Measurements from ENCODE around the gene RAB14.

GRCh38 chr9:121157939-121158338, 43.7 kb downstream of the RAB14 start:
- TF ChIP-seq CTCF (conservative IDR thresholded peaks at IDR 0.05; ENCODE audit: low read depth in 2 of 2) (no peak), EZH2phosphoT487 (IDR thresholded peaks at IDR 0.05; ENCODE audit: unreplicated experiment) (no peak), EZH2 (IDR thresholded peaks at IDR 0.05; ENCODE audit: low read depth, unreplicated experiment) (no peak), POLR2AphosphoS5 (IDR thresholded peaks at IDR 0.05; ENCODE audit: low read depth) (no peak), REST (IDR thresholded peaks at IDR 0.05; ENCODE audit: unreplicated experiment) (no peak), ZNF331 (CRISPR knock-in tag; IDR thresholded peaks at IDR 0.05; ENCODE audit: low read depth) (no peak), JUNB (IDR thresholded peaks at IDR 0.05; ENCODE audit: unreplicated experiment) (no peak), STAT1 (IDR thresholded peaks at IDR 0.05; ENCODE audit: unreplicated experiment) (no peak), ZNF114 (CRISPR knock-in tag; IDR thresholded peaks at IDR 0.05) (no peak), CREB1 (CRISPR knock-in tag; IDR thresholded peaks at IDR 0.05; ENCODE audit: low read depth) (no peak), ETS1 (IDR thresholded peaks at IDR 0.05) (no peak), ZNF462 (CRISPR knock-in tag; IDR thresholded peaks at IDR 0.05) (no peak)
